ENCODE data around the gene PTPN9. TPM values are rescaled to one million over a fixed set of nuclear protein-coding genes. Genes with fewer than 3 reads are reported as not detected.

Gene PTPN9
- total RNA-seq, 1 experiment from 2014 or later = 15.7 TPM

DNA sequence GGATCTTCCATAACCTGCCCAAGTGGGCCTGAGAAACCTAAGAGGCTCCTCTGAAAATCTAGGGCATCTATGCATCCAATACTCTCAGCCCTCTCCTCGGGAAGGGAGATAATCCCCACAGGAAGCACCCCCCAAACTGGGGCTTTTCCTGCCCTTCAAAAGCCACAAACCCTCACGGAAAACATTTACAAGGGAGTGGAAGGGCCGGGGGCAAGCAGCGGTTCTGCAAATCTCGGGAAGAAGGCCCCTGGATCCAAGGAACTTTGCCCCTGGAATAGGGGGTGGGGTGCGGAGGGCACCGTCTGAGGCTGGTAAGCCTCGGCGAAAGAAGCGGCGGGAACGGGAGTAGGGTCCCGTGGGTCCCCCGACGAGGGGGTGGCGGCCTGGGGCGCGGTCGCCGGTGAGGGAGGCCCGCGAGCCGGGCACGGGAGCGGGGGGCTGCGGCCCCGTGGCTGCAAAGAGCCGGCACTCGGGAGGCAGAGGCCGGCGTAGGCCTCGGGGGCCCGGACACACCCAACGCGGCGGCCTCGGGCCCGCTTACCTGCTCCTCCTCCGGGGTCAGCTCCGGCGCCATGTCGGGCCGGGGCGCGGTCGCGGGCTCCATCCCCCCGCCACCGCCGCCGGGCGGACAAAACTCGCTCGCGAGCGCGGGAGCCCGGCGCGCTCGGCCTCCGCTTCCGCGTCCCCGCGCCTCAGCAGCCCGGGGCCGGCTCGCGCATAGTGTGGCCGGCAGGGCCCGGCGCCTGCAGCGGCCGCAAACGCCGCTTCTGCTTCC, 755 bp downstream of the PTPN9 start:
- TF ChIP-seq EZH2phosphoT487 (IDR thresholded peaks at IDR 0.05; ENCODE audit: borderline replicate concordance, low read length) = no peak
- intact Hi-C loops (cut with micrococcal nuclease) = loop anchor here (2.0 to 5.0 kb wide), 2 partner anchors 49 to 122 kb away; partner anchors contain the start of gene SNUPN
- no peaks in the 10 kb centered on the region for H3K36me3 ChIP-seq (ENCODE audit: low read depth, low read length)
- H3K27me3 ChIP-seq (ENCODE audit: low read length) = no peaks in the 10 kb centered on the region
- ATAC-seq (peak; percentile 47), DNase-seq (peak; percentile 22)
- no peaks in the 10 kb centered on the region for H4K20me1 ChIP-seq (ENCODE audit: low read length)
- H3K9me3 ChIP-seq (ENCODE audit: low read length) = no peaks in the 10 kb centered on the region
- H3F3A ChIP-seq (ENCODE audit: low read length, unreplicated experiment) = no peaks in the 10 kb centered on the region
- BruUV-seq (replicated peaks) = no TSS peak
- peak overlapping the region; percentile 93 for H3K4me2 ChIP-seq (ENCODE audit: low read length)
- peaks cover 13% of the 10 kb centered on the region for H3K4me1 ChIP-seq (ENCODE audit: insufficient read depth, low read length)
- H3K4me3 ChIP-seq (ENCODE audit: low read length) = peak overlapping the region; percentile 97
- H3K79me2 ChIP-seq (ENCODE audit: low read length) = peaks cover 50% of the 10 kb centered on the region
- H3K9ac ChIP-seq (ENCODE audit: low read length) = peak overlapping the region; percentile 91
- CTCF ChIA-PET = interaction anchor here (0.6 to 1.1 kb wide), 3 partner anchors 11 to 62 kb away, joined by 3 to 9 read pairs (median 6); partner anchors contain the start of gene IMP3
- peak overlapping the region; percentile 26 for H3K27ac ChIP-seq (ENCODE audit: low read length)
- H2AFZ ChIP-seq (ENCODE audit: low read length) = peak overlapping the region; percentile 91
- no peaks in the 10 kb centered on the region for H3K9me2 ChIP-seq (replicated peaks; ENCODE audit: low read length)
- POLR2A ChIA-PET (ENCODE audit: unreplicated experiment) = interaction anchor here (0.7 to 0.9 kb wide), 2 partner anchors 12 to 249 kb away, joined by 4 to 9 read pairs; no protein-coding TSS in a partner anchor

DNA sequence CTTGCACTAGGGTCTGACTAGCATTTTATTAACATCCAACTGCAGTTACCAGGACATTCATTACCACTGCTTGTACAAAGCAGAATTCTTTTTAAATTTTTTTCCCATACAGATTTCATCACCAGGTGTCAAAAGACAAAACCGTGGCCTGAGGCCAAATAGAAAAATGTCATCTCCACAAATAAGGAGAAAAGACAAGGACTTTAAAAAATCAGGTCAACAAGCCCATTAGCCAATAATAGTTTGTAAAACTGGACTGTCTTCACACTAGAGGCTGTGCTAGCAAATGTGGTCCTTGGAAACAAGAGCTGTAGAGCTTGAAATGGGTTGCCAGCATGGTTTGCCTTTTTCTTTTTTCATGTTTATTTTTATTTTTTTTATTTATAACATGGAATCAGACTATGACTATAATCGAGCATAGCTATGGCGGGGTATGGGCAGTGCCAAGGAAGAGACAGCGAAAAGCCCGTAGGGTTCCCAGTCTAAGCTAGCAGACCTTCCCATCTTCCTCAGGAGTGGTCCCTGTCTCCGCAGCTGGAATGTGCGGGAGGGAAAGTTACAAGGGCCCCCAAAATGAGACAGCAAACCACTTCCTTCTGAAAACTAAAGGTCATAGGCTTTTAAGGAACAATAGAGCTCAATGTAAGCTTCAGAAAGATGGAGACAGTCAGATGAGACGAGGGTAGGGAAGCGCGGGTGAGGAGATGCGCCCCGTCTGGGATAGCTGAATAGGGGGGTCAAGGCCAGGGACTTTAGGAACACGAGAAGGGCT, 1.5 kb downstream of the PTPN9 start:
- ATAC-seq = peak; percentile 18
- CTCF ChIA-PET = interaction anchor here (0.6 kb wide), 1 partner anchor 11 kb away, joined by 3 read pairs; no protein-coding TSS in a partner anchor
- intact Hi-C loops (cut with micrococcal nuclease) = loop anchor here (1.0 to 5.0 kb wide), 3 partner anchors 50 to 121 kb away; partner anchors contain the start of gene SNUPN
- H3K4me3 ChIP-seq (ENCODE audit: low read length) = peak overlapping the region; percentile 97
- H3F3A ChIP-seq (ENCODE audit: low read length, unreplicated experiment) = no peaks in the 10 kb centered on the region
- POLR2A ChIA-PET (ENCODE audit: unreplicated experiment) = interaction anchor here (0.7 kb wide), 1 partner anchor 248 kb away, joined by 4 read pairs; no protein-coding TSS in a partner anchor
- peaks cover 56% of the 10 kb centered on the region for H3K79me2 ChIP-seq (ENCODE audit: low read length)
- peak; percentile 14 for DNase-seq
- peak overlapping the region; percentile 91 for H2AFZ ChIP-seq (ENCODE audit: low read length)
- TF ChIP-seq, protein P1, sequence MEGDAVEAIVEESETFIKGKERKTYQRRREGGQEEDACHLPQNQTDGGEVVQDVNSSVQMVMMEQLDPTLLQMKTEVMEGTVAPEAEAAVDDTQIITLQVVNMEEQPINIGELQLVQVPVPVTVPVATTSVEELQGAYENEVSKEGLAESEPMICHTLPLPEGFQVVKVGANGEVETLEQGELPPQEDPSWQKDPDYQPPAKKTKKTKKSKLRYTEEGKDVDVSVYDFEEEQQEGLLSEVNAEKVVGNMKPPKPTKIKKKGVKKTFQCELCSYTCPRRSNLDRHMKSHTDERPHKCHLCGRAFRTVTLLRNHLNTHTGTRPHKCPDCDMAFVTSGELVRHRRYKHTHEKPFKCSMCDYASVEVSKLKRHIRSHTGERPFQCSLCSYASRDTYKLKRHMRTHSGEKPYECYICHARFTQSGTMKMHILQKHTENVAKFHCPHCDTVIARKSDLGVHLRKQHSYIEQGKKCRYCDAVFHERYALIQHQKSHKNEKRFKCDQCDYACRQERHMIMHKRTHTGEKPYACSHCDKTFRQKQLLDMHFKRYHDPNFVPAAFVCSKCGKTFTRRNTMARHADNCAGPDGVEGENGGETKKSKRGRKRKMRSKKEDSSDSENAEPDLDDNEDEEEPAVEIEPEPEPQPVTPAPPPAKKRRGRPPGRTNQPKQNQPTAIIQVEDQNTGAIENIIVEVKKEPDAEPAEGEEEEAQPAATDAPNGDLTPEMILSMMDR (conservative IDR thresholded peaks at IDR 0.05; ENCODE audit: low read depth, low read length) = no peak
- TF ChIP-seq EZH2phosphoT487 (IDR thresholded peaks at IDR 0.05; ENCODE audit: borderline replicate concordance, low read length) = no peak
- TF ChIP-seq EZH2 (IDR thresholded peaks at IDR 0.05; ENCODE audit: low read length, unreplicated experiment) = no peak
- H3K27me3 ChIP-seq (ENCODE audit: low read length) = no peaks in the 10 kb centered on the region
- no peaks in the 10 kb centered on the region for H3K36me3 ChIP-seq (ENCODE audit: low read depth, low read length)
- peak overlapping the region; percentile 93 for H3K4me2 ChIP-seq (ENCODE audit: low read length)
- no peaks in the 10 kb centered on the region for H3K9me2 ChIP-seq (replicated peaks; ENCODE audit: low read length)
- H3K9ac ChIP-seq (ENCODE audit: low read length) = peak overlapping the region; percentile 91
- H3K4me1 ChIP-seq (ENCODE audit: insufficient read depth, low read length) = peaks cover 18% of the 10 kb centered on the region
- TSS peak; percentile 49 for BruUV-seq (replicated peaks)
- H3K27ac ChIP-seq (ENCODE audit: low read length) = peak overlapping the region; percentile 26; the same call in 1 of the 2 replicates
- no peaks in the 10 kb centered on the region for H3K9me3 ChIP-seq (ENCODE audit: low read length)
- no peaks in the 10 kb centered on the region for H4K20me1 ChIP-seq (ENCODE audit: low read length)

DNA sequence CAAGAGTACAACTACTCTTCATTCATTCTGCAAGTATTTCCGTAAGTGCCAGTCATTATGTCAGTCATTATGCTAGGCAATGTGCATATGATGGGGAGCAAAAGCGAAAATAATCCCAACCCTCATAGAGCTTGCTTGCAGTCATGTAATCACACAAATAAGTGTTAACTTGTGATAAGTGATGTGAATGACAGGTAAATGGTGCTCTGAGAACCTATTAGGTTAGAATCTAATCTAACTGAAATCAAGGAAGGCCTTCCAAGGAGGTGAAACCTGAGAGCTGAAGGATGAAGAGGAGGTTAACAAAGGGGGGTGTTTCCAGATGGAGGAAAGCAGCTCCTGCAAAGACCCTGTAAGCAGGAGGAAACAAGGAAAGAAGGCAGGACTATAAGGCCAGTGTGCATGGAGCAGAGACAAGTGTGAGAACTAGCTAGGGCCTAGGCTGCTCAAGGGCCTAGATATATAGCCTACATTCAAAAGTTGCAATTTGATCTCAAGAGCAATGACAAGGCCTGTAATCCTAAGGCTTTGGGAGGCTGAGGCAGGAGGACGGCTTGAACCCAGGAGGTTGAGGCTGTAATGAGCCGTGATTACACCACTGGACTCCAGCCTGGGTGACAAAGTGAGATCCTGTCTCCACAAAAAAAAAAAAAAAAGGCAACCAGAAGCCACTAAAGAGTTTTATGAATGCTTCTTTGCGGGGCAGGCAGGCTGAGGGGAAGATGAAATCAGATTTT, 5.3 kb downstream of the PTPN9 start:
- Histone ChIP-seq H3K9ac (ENCODE audit: low read length) (no peak overlapping the region), H3K4me1 (ENCODE audit: insufficient read depth, low read length) (peaks cover 14% of the 10 kb centered on the region), H3K4me2 (ENCODE audit: low read length) (no peak overlapping the region), H3K4me3 (ENCODE audit: low read length) (no peak overlapping the region), H3K79me2 (ENCODE audit: low read length) (peaks cover 68% of the 10 kb centered on the region), H3K9me2 (replicated peaks; ENCODE audit: low read length) (no peaks in the 10 kb centered on the region), H2AFZ (ENCODE audit: low read length) (no peak overlapping the region), H3K27ac (ENCODE audit: low read length) (no peak overlapping the region), H3K9me3 (ENCODE audit: low read length) (no peaks in the 10 kb centered on the region), H3K36me3 (ENCODE audit: low read depth, low read length) (peaks cover 3% of the 10 kb centered on the region; the same call in 1 of the 2 replicates), H3F3A (ENCODE audit: low read length, unreplicated experiment) (no peaks in the 10 kb centered on the region), H4K20me1 (ENCODE audit: low read length) (no peaks in the 10 kb centered on the region), H3K27me3 (ENCODE audit: low read length) (no peaks in the 10 kb centered on the region)
- intact Hi-C loops (cut with micrococcal nuclease) = no loop called here
- BruUV-seq (replicated peaks) = no TSS peak
- DNase-seq = no peak
- ChIA-PET POLR2A (ENCODE audit: unreplicated experiment) (no interaction called here), CTCF (no interaction called here)
- ATAC-seq = no peak
- TF ChIP-seq EZH2 (IDR thresholded peaks at IDR 0.05; ENCODE audit: low read length, unreplicated experiment) = no peak
- TF ChIP-seq, protein P1 (conservative IDR thresholded peaks at IDR 0.05; ENCODE audit: low read depth, low read length) = no peak
- no peak for TF ChIP-seq EZH2phosphoT487 (IDR thresholded peaks at IDR 0.05; ENCODE audit: borderline replicate concordance, low read length)

Data from PC-3 (cell line).